T47D (cell line): Measurements from ENCODE around the gene ADGRG3.
"Not testable (repeated sequence)": the region's sequence is repeated elsewhere in the genome, so short reads cannot be mapped to it uniquely, and the experiment has no call there.

ENCODE experiments used
- DNase-seq, 2 experiments: peaks; one replicate each; pipeline versions ENCODE4 v3.0.0 to v3.0.0-alpha.2; 2011 to 2012; ENCODE audit warnings: low read depth in 1 of 2, low spot score in 1 of 2
- JUND ChIP-seq: IDR thresholded peaks from 2 replicates; pipeline ENCODE4 v1.6.1; 2012; ENCODE audit warnings: low read depth
- in situ Hi-C: cut with HindIII; loops from 2 replicates; pipeline ENCODE4 v1.10.0; 2016; ENCODE audit warnings: low sequenced_read_pairs, low pct_unique_long_range_greater_than_20kb

Gene ADGRG3

GRCh38 chr16:57725151-57725550 is 57.0 kb downstream of the ADGRG3 start:
- in situ Hi-C loops: no loop called here
- no peak for TF ChIP-seq JUND
- DNase-seq: no peak

DNA sequence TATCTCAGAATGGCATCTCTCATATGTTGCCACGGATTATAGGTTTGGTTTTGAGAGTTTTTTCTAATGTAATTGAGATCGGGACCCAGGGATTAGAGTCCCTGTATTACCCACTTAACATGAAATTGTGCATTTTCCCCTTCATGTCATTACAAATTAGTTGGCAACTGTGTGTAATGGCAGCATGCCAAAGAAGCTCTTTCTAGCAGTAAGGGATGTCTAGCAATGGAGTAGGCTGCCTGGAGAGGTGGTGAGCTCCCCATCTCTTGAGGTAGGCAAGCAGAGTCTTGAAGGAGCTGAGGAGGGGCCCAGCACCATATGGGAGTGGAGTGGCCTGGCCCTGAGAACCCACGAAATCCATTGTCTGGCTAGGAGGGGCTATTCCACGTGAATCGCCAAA is 57.4 kb downstream of the ADGRG3 start:
- in situ Hi-C loops: no loop called here
- DNase-seq: no peak

GRCh38 chr16:57725976-57726375 is 57.9 kb downstream of the ADGRG3 start:
- DNase-seq: no peak
- TF ChIP-seq JUND: no peak
- in situ Hi-C loops: no loop called here

More for the DNA sequence above, 57.4 kb downstream of the ADGRG3 start:
- no peak for TF ChIP-seq JUND

GRCh38 chr16:57726433-57726947 is 58.4 kb downstream of the ADGRG3 start:
- in situ Hi-C loops: no loop called here
- TF ChIP-seq JUND: no peak
- DNase-seq: no peak

DNA sequence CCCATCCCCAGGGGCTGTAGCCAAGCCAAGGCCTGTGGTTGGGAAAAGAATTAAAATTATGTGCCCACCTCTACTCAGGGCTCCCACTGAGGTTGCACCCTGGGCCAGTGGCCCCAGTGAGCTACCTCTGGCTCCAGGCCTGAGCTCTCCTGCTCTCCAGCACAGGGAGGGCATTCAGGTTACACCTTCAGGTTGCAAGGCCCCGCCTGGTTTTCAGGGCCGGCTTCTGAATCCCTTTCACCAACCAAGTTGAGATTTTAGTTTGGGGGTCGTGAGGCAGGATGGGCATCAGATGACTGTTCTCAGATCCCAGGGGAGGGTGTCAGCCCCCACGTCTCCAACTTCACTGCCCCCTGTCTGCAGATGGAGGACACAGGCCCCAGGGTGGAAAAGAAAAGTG is 59.5 kb downstream of the ADGRG3 start:
- TF ChIP-seq JUND: no peak
- no peak for DNase-seq
- in situ Hi-C loops: no loop called here

GRCh38 chr16:57728336-57729181 is 60.5 kb downstream of the ADGRG3 start:
- TF ChIP-seq JUND: no peak
- in situ Hi-C loops: no loop called here
- no peak for DNase-seq

DNA sequence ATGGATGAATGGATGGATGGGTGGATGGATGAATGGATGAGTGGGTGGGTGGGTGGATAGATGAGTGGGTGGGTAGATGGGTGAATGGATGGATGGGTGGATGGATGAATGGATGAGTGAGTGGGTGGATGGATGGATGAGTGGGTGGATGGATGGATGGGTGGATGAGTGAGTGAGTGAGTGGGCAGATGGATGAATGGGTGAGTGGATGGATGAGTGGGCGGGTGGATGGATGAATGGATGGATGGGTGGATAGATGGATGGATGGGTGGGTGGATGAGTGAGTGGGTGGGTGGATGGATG is 61.0 kb downstream of the ADGRG3 start:
- no peak for TF ChIP-seq JUND
- in situ Hi-C loops: no loop called here
- DNase-seq: no peak

DNA sequence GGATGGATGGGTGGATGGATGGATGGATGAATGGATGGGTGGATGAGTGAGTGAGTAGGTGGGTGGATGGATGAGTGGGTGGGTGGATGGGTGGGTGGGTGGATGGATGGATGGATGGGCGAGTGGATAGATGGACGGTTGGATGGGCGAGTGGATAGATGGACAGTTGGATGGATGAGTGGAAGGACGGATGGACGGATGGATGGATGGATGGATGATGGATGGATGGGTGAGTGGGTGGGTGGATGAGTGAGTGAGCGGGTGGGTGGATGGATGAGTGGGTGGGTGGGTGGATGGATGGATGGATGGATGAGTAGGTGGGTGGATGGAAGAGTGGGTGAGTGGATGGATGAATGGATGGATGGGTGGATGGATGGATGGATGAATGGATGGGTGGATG is 61.7 kb downstream of the ADGRG3 start:
- in situ Hi-C loops, DNase-seq: not testable (repeated sequence)

- in situ Hi-C loops: no loop called here
- no peak for DNase-seq
- no peak for TF ChIP-seq JUND
Observed at GRCh38 chr16:57730771-57731730, 62.9 kb downstream of the ADGRG3 start.

DNA sequence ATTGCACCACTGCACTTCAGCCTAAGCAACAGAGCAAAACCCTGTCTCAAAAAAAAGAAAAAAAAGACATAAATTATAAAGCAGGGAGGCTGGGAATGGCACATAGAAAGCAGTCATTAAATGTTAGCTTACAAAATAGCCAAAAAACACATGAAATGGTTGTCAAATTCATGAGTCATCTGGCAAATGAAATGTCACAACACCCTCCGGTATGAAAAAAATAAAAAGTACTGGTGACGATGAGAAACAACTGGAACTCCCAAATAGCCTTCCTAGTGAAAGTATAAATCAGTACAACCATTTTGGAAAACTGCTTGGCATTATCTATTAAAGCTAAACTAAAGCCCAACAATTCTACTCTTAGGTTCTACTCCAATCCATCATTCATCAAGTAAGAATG is 63.9 kb downstream of the ADGRG3 start:
- no peak for TF ChIP-seq JUND
- no peak for DNase-seq
- in situ Hi-C loops: no loop called here

DNA sequence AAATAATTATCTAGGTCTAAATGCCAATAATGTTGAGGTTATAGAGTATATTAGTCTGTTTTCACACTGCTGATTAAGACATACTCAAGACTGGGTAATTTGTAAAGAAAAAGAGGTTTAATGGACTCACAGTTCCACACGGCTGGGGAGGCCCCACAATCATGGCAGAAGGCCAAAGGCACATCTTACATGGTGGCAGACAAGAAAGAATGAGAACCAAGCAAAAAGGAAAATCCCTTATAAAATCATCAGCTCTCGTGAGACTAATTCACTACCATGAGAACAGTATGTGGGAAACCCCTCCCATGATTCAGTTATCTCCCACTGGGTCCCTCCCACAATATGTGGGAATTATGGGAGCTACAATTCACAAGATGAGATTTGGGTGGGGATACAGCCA is 64.6 kb downstream of the ADGRG3 start:
- no peak for DNase-seq
- in situ Hi-C loops: no loop called here

DNA sequence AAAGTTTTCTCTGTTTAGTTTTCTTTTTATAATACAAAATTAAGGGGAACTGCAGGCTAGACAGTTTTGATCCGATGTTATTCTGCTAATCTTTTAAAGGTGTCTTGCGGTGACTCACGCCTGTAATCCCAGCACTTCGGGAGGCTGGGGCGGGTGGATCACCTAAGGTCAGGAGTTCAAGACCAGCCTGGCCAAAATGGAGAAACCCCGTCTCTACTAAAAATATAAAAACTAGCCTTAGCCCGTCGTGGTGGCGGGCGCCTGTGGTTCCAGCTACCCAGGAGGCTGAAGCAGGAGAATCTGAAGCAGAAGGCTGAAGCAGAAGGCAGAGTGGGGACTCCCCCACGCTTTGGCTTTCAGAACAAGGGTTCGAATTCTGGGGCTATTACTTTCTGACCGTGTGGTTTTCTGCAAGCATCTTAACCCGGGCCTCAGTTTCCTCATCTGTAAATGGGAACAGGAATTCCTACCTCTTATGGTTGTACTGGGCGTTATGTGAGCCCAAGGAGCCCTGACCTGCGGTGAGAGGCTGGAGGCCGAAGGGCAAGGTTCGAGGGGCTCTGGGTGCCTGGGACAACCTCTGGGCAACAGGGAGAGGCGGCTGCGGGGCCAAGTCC is 66.3 kb downstream of the ADGRG3 start:
- in situ Hi-C loops: no loop called here
- TF ChIP-seq JUND: no peak
- no peak for DNase-seq

More for the DNA sequence above, 64.6 kb downstream of the ADGRG3 start:
- no peak for TF ChIP-seq JUND
